K562 (cell line): ENCODE results near the gene NCOA3. TPM values are rescaled to one million over a fixed set of nuclear protein-coding genes. Genes with fewer than 3 reads are reported as not detected.

ENCODE experiments used
- CTCF ChIP-seq, 3 experiments: IDR thresholded peaks in 2 of 3; conservative IDR thresholded peaks in 1 of 3; 2 replicates each; pipeline ENCODE4 v1.5.1; 2011 to 2012; ENCODE audit warnings: low read length in 3 of 3, mild to moderate bottlenecking in 3 of 3, control low read depth in 2 of 3, improper control_type of control experiment in 1 of 3, inconsistent platforms in 1 of 3, low read depth in 1 of 3, mixed read lengths in 1 of 3, moderate library complexity in 1 of 3; ENCODE audit not compliant: insufficient read depth in 2 of 3
- ESRRA ChIP-seq: fragments of 450-650 bp; IDR thresholded peaks from 2 replicates; pipeline ENCODE4 v1.6.1; 2014; ENCODE audit warnings: low read depth, mild to moderate bottlenecking, moderate library complexity, borderline replicate concordance
- GTF2E2 ChIP-seq: fragments of 200-800 bp; sonication (Bioruptor generic); IDR thresholded peaks from 2 replicates; pipeline ENCODE4 v1.6.1; 2016; ENCODE audit warnings: missing genetic modification characterization, missing compliant biosample characterization
- HSF4 ChIP-seq: fragments of 250-450 bp; sonication (Bioruptor Pico); IDR thresholded peaks from 2 replicates; pipeline ENCODE4 v2.1.2; 2022; ENCODE audit warnings: mild to moderate bottlenecking, moderate library complexity, borderline replicate concordance
- MAFF ChIP-seq: IDR thresholded peaks from 2 replicates; pipeline ENCODE4 v1.6.1; 2012; ENCODE audit warnings: low read length, improper control_type of control experiment
- MAFK ChIP-seq: IDR thresholded peaks from 2 replicates; pipeline ENCODE4 v1.6.1; 2011; ENCODE audit warnings: low read length, improper control_type of control experiment
- MED1 ChIP-seq: sonication (generic); formaldehyde crosslinking; IDR thresholded peaks from 2 replicates; pipeline ENCODE4 v1.8.1; 2023; ENCODE audit warnings: missing genetic modification reagents, borderline replicate concordance
- NCOA6 ChIP-seq: fragments of 450-650 bp; IDR thresholded peaks from 2 replicates; pipeline ENCODE4 v1.6.1; 2017; ENCODE audit warnings: mild to moderate bottlenecking
- NFE2 ChIP-seq: IDR thresholded peaks from 2 replicates; pipeline ENCODE4 v1.6.1; 2014; ENCODE audit warnings: antibody characterized with exemption, low read depth
- PML ChIP-seq: IDR thresholded peaks from 2 replicates; pipeline ENCODE4 v1.6.1; 2012; ENCODE audit warnings: low read length, inconsistent platforms
- RBM25 ChIP-seq: fragments of 200-400 bp; formaldehyde crosslinking; IDR thresholded peaks from 2 replicates; pipeline ENCODE4 v1.6.1; 2018; ENCODE audit warnings: low read length, low read depth, moderate library complexity; ENCODE audit not compliant: severe bottlenecking
- ZNF134 ChIP-seq: fragments of 250-450 bp; sonication (Bioruptor Pico); conservative IDR thresholded peaks from 2 replicates; pipeline ENCODE4 v1.4.0; 2020
- ZNF253 ChIP-seq: fragments of 250-450 bp; sonication (Bioruptor Pico); conservative IDR thresholded peaks from 2 replicates; pipeline ENCODE4 v1.6.1; 2021; ENCODE audit warnings: mild to moderate bottlenecking
- ZNF76 ChIP-seq: fragments of 250-450 bp; sonication (Bioruptor Pico); IDR thresholded peaks from 2 replicates; pipeline ENCODE4 v1.4.0; 2020; ENCODE audit warnings: mild to moderate bottlenecking, moderate library complexity, borderline replicate concordance
- polyA plus RNA-seq, 8 experiments: library from polyadenylated mRNA; depleted of rRNA in 4 of 8; stranded (reverse) in 5 of 8; unstranded in 3 of 8; fragments of >200 nt; fragmentation: Nextera tagmentation in 2 of 8; fragmentation: Illumina TruSeq in 1 of 8; extraction: Ambion mirVana in 2 of 8; extraction: Trizol in 1 of 8; gene quantifications; 2 replicates each; pipeline versions ENCODE4 v1.2.1 to v1.2.3, GENCODE V29; 2011 to 2014; ENCODE audit warnings: inconsistent platforms in 1 of 8, missing spikeins in 1 of 8
- total RNA-seq, 7 experiments: library from RNA; depleted of rRNA in 6 of 7; stranded (reverse); fragments of >200 nt in 6 of 7; fragmentation: Illumina TruSeq in 2 of 7; extraction: Trizol in 2 of 7; gene quantifications; 2 replicates each; pipeline versions ENCODE4 v1.2.1 to v1.2.3, GENCODE V29; 2011 to 2021; ENCODE audit warnings: low replicate concordance in 1 of 7
- TF ChIP-seq, protein P1 (sequence below): sonication (generic); formaldehyde crosslinking; IDR thresholded peaks from 2 replicates; pipeline ENCODE4 v1.8.0; 2022; ENCODE audit warnings: mild to moderate bottlenecking, missing genetic modification reagents, borderline replicate concordance
- TF ChIP-seq, protein P2 (sequence below): fragments of 250-450 bp; sonication (Bioruptor Pico); IDR thresholded peaks from 2 replicates; pipeline ENCODE4 v1.9.0; 2021; ENCODE audit warnings: mild to moderate bottlenecking, inconsistent platforms
- TF ChIP-seq, protein P3 (sequence below): fragments of 450-650 bp; formaldehyde crosslinking; IDR thresholded peaks from 2 replicates; pipeline ENCODE4 v1.4.0; 2022; ENCODE audit warnings: mild to moderate bottlenecking, moderate library complexity
- TF ChIP-seq, protein P4 (sequence below): sonication (generic); formaldehyde crosslinking; IDR thresholded peaks from 2 replicates; pipeline ENCODE4 v1.8.0; 2022; ENCODE audit warnings: mild to moderate bottlenecking, missing genetic modification reagents

The NCOA3 gene
- total and polyA plus RNA-seq, 9 of the 15 experiments (the other 6 are each of a cell fraction or from before 2014, with no cell fraction given) = 3.2 to 24.3 (median 14.4) TPM

DNA sequence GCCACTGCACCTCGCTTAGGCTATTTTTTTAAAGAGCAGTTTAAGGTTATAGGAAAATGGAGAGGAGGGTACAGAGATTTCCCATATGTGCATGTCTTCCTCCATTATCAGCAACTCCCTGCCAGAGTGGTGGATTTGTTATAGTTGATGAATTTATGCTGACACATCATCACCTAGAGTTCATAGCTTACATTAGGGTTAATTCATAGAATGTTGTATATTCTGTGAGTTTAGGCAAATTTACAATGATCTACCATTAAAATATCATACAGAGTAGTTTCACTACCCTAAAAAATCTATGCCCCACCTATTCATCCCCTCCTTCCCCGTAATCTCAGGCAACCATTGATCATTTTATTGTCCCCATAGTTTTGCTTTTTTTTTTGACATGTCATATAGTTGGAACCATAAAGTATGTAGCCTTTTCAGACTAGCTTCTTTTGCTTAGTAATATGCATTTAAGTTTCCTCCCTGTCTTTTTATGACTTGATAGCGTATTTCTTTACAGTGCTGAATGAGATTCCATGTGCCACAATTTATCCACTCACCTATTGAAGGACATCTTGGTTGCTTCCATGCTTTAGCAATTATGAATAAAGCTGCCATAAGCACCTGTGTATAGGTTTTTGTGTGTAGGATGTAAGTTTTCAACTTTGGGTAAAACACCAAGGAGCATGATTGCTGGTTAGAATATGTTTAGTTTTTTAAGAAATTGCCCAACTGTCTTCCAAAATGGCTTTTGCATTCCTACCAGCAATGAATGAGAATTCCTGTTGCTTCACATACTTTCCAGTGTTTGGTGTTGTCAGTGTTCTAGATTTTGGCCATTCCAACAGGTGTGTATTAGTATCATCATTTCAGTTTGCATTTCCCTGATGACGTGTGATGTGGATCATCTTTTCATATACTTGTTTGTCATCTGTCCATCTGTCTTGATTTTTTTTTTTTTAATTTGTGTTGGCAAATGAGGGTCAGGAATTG, 60.2 kb downstream of the NCOA3 start (continued):
- TF ChIP-seq ZNF134 (CRISPR knock-in tag) = no peak
- no peak for TF ChIP-seq ZNF76
- TF ChIP-seq MED1 (CRISPR knock-in tag) = no peak
- no peak for TF ChIP-seq NCOA6
- TF ChIP-seq CTCF (IDR thresholded peaks at IDR 0.05 in 2 of 3, conservative IDR thresholded peaks at IDR 0.05 in 1 of 3; ENCODE audit: insufficient read depth in 2 of 3, low read depth in 1 of 3, low read length in 3 of 3) = no peak
- peak; percentile 60; the same call in 1 of the 2 replicates for TF ChIP-seq NFE2
- peak; percentile 91 for TF ChIP-seq MAFF
- TF ChIP-seq ZNF253 (CRISPR knock-in tag) = no peak
- TF ChIP-seq, protein P1, sequence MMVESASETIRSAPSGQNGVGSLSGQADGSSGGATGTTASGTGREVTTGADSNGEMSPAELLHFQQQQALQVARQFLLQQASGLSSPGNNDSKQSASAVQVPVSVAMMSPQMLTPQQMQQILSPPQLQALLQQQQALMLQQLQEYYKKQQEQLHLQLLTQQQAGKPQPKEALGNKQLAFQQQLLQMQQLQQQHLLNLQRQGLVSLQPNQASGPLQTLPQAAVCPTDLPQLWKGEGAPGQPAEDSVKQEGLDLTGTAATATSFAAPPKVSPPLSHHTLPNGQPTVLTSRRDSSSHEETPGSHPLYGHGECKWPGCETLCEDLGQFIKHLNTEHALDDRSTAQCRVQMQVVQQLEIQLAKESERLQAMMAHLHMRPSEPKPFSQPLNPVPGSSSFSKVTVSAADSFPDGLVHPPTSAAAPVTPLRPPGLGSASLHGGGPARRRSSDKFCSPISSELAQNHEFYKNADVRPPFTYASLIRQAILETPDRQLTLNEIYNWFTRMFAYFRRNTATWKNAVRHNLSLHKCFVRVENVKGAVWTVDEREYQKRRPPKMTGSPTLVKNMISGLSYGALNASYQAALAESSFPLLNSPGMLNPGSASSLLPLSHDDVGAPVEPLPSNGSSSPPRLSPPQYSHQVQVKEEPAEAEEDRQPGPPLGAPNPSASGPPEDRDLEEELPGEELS (CRISPR knock-in tag) = no peak
- no peak for TF ChIP-seq GTF2E2 (tag)
- TF ChIP-seq, protein P2, sequence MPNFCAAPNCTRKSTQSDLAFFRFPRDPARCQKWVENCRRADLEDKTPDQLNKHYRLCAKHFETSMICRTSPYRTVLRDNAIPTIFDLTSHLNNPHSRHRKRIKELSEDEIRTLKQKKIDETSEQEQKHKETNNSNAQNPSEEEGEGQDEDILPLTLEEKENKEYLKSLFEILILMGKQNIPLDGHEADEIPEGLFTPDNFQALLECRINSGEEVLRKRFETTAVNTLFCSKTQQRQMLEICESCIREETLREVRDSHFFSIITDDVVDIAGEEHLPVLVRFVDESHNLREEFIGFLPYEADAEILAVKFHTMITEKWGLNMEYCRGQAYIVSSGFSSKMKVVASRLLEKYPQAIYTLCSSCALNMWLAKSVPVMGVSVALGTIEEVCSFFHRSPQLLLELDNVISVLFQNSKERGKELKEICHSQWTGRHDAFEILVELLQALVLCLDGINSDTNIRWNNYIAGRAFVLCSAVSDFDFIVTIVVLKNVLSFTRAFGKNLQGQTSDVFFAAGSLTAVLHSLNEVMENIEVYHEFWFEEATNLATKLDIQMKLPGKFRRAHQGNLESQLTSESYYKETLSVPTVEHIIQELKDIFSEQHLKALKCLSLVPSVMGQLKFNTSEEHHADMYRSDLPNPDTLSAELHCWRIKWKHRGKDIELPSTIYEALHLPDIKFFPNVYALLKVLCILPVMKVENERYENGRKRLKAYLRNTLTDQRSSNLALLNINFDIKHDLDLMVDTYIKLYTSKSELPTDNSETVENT = no peak
- no peak for TF ChIP-seq PML
- TF ChIP-seq, protein P3, sequence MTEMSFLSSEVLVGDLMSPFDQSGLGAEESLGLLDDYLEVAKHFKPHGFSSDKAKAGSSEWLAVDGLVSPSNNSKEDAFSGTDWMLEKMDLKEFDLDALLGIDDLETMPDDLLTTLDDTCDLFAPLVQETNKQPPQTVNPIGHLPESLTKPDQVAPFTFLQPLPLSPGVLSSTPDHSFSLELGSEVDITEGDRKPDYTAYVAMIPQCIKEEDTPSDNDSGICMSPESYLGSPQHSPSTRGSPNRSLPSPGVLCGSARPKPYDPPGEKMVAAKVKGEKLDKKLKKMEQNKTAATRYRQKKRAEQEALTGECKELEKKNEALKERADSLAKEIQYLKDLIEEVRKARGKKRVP (CRISPR knock-in tag) = no peak
- TF ChIP-seq ESRRA = no peak
- TF ChIP-seq HSF4 (CRISPR knock-in tag) = no peak
- TF ChIP-seq RBM25 = no peak
- peak; percentile 84 for TF ChIP-seq MAFK
- TF ChIP-seq, protein P4, sequence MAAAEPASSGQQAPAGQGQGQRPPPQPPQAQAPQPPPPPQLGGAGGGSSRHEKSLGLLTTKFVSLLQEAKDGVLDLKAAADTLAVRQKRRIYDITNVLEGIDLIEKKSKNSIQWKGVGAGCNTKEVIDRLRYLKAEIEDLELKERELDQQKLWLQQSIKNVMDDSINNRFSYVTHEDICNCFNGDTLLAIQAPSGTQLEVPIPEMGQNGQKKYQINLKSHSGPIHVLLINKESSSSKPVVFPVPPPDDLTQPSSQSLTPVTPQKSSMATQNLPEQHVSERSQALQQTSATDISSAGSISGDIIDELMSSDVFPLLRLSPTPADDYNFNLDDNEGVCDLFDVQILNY (CRISPR knock-in tag) = no peak
